Spinal cord (tissue), 10 donors: ENCODE results near the gene ZNF616. TPM values are rescaled to one million over a fixed set of nuclear protein-coding genes. Genes with fewer than 3 reads are reported as not detected.

ENCODE experiments used
- DNase-seq, 6 donors: peaks; one replicate each; pipeline versions ENCODE4 v3.0.0 to v3.0.0-alpha.2; 2013 to 2015; ENCODE audit warnings: low spot score in 6 of 6, low read depth in 4 of 6
- H3K27ac ChIP-seq: one replicate; pipeline ENCODE4 v1.5.1; 2013; ENCODE audit warnings: low read depth, low read length, control low read depth
- H3K27me3 ChIP-seq: one replicate; pipeline ENCODE4 v1.6.1; 2013; ENCODE audit warnings: low read length; ENCODE audit not compliant: control insufficient read depth, insufficient read depth
- H3K36me3 ChIP-seq: one replicate; pipeline ENCODE4 v1.6.1; 2013; ENCODE audit warnings: low read length; ENCODE audit not compliant: control insufficient read depth, insufficient read depth
- H3K4me1 ChIP-seq: one replicate; pipeline ENCODE4 v1.6.1; 2013; ENCODE audit warnings: low read length; ENCODE audit not compliant: control insufficient read depth, insufficient read depth
- H3K4me3 ChIP-seq: one replicate; pipeline ENCODE4 v1.5.1; 2013; ENCODE audit warnings: low read depth, low read length, control low read depth
- H3K9me3 ChIP-seq: one replicate; pipeline ENCODE4 v1.6.1; 2013; ENCODE audit warnings: low read length; ENCODE audit not compliant: control insufficient read depth, insufficient read depth
- WGBS: methylation state at CpG from one replicate; pipeline ENCODE4 v1.1.5; 2013; ENCODE audit warnings: missing lambda C conversion rate; ENCODE audit not compliant: insufficient coverage; 5-methylcytosine and 5-hydroxymethylcytosine counted together
- long read RNA-seq, 4 donors: transcript quantifications; one replicate each; lab custom pipeline, GENCODE V29; 2026
- polyA plus RNA-seq, 2 donors: library from polyadenylated mRNA; unstranded; fragments of 120-200 nt; gene quantifications; one replicate each; pipeline ENCODE4 v1.2.1, GENCODE V29; 2013; ENCODE audit not compliant: insufficient read length in 2 of 2
- total RNA-seq, 2 donors: library from RNA; depleted of rRNA in 1 of 2; stranded (reverse); fragments of 120-200 nt in 1 of 2; fragments of >200 nt in 1 of 2; gene quantifications; one replicate each; pipeline versions ENCODE4 v1.2.3 to v1.2.4, GENCODE V29; 2013 to 2014
- donor health status: healthy.

ZNF616 gene
- total RNA-seq (10 to 100 TPM; 16.9 to 18.0 TPM), polyA plus RNA-seq (10 to 100 TPM in 1 of 2 donors, 1 to 10 TPM in 1; 9.1 to 10.6 TPM)
- long read RNA-seq, donor 1, full-length matches to known transcripts: 1 of 1 reads
- long read RNA-seq, donor 1, partial matches to known transcripts: 0 of 1 reads
- long read RNA-seq, donor 1, other reads (novel, unspliced or antisense): 0 of 1 reads
- long read RNA-seq, donor 2, full-length matches to known transcripts: 1 of 1 reads
- long read RNA-seq, donor 2, partial matches to known transcripts: 0 of 1 reads
- long read RNA-seq, donor 2, other reads (novel, unspliced or antisense): 0 of 1 reads
- long read RNA-seq, donor 3, full-length matches to known transcripts: 1 of 1 reads
- long read RNA-seq, donor 3, partial matches to known transcripts: 0 of 1 reads
- long read RNA-seq, donor 3, other reads (novel, unspliced or antisense): 0 of 1 reads
- long read RNA-seq, donor 4, full-length matches to known transcripts: 1 of 1 reads
- long read RNA-seq, donor 4, partial matches to known transcripts: 0 of 1 reads
- long read RNA-seq, donor 4, other reads (novel, unspliced or antisense): 0 of 1 reads

DNA sequence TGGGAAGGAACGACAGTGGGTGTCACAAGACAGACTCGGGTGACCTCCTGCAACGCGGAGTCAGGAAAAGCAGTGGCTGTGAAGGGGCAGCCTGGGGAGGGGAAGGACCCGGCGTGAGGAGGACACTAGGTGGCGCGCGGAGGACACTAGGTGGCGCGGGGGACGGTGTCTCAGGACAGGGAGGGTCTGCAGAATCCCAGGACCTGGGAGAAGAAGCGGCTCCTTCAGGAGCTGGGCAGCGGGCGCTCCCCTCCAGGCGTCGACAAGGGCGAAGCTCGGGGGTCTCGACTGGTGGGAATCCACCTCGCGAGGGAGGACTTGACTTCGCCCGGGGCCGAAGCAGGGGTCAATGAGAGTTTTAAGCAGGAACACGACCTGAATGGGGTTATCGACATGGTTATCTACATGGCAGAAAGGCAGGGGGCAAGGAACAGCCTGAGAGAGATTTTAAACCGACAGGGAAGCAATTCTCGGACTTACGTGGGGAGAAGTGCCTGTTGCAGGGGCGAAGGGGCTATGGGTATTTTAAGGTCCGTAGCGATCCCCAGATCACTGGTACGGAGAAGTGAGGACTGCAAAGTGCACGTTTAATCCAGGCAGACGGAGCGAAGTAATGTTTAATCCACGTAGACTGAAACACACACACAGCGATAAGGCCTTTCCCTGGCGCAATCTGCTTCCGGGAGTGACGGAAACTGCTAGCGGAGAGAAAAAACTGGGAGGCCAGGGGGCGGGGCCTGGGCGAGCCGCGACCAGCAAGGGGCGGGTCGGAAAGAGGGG lies at the start of gene ZNF616:
Gene ZNF616, minus strand, starts transcription at position 687 of the 780 bp plus-strand sequence. CDS start 9,426 bp downstream, outside the sequence.
- no peaks in the 10 kb centered on the region for H3K27me3 ChIP-seq
- WGBS: under 1% methylated on average over 47 of the region's 49 CpGs
- peak within 1 kb of the TSS; percentile 94 for H3K27ac ChIP-seq
- H3K9me3 ChIP-seq: no peaks in the 10 kb centered on the region
- peak within 1 kb of the TSS; percentile 77 for H3K4me3 ChIP-seq
- peaks cover 3% of the 10 kb centered on the region for H3K4me1 ChIP-seq
- peak; percentile 71 to 98 (median 89) for DNase-seq
- no peaks in the 10 kb centered on the region for H3K36me3 ChIP-seq

GRCh38 chr19:52188822-52189734 lies 49.3 kb upstream of the ZNF616 start:
- H3K27ac ChIP-seq: peak overlapping the region; percentile 94
- no peaks in the 10 kb centered on the region for H3K9me3 ChIP-seq
- WGBS: under 1% methylated on average over 29 of the region's 32 CpGs
- peaks cover 12% of the 10 kb centered on the region for H3K36me3 ChIP-seq
- peaks cover 27% of the 10 kb centered on the region for H3K4me1 ChIP-seq
- H3K27me3 ChIP-seq: no peaks in the 10 kb centered on the region
- peak overlapping the region; percentile 48 for H3K4me3 ChIP-seq
- DNase-seq: peak in 4 of 6 donors; percentile 48 to 89 (median 56)

GRCh38 chr19:52187407-52187806 lies 47.7 kb upstream of the ZNF616 start:
- WGBS: no CpG with 5 or more reads among the region's 1 CpG
- Histone ChIP-seq H3K4me3 (no peak overlapping the region), H3K27me3 (no peaks in the 10 kb centered on the region), H3K27ac (no peak overlapping the region), H3K9me3 (no peaks in the 10 kb centered on the region), H3K4me1 (peaks cover 26% of the 10 kb centered on the region), H3K36me3 (peaks cover 5% of the 10 kb centered on the region)
- DNase-seq: no peak

DNA sequence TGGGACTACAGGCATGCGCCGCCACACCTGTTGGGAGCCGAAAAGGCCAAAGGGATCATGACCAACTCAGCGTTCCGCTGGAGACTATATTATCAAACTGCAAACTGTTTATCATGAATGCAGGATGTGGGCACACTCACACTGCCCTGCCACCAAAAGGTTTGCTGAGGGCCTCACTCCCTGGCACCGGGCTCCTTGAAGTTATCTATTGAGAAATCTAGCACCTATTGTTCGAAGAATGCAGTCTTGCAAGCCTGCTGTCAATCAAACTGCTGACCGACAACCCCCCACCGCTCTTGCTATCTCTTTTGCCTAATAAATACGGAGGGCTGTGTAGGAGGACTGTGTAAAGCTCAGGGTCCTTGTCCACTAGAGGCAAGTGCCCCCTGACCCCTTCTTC lies 36.8 kb upstream of the ZNF616 start:
- WGBS: 79% methylated on average over 6 of the region's 10 CpGs

GRCh38 chr19:52172347-52172746 lies 32.6 kb upstream of the ZNF616 start:
- no CpG with 5 or more reads among the region's 1 CpG for WGBS
- Histone ChIP-seq H3K36me3 (peaks cover 5% of the 10 kb centered on the region), H3K27me3 (no peaks in the 10 kb centered on the region), H3K27ac (no peak overlapping the region), H3K9me3 (no peaks in the 10 kb centered on the region), H3K4me3 (no peak overlapping the region), H3K4me1 (peaks cover 8% of the 10 kb centered on the region)
- no peak for DNase-seq

More for the DNA sequence above, 36.8 kb upstream of the ZNF616 start:
- Histone ChIP-seq H3K36me3 (no peaks in the 10 kb centered on the region), H3K9me3 (no peaks in the 10 kb centered on the region), H3K4me1 (peaks cover 3% of the 10 kb centered on the region), H3K27me3 (no peaks in the 10 kb centered on the region), H3K4me3 (no peak overlapping the region), H3K27ac (no peak overlapping the region)
- DNase-seq: no peak

DNA sequence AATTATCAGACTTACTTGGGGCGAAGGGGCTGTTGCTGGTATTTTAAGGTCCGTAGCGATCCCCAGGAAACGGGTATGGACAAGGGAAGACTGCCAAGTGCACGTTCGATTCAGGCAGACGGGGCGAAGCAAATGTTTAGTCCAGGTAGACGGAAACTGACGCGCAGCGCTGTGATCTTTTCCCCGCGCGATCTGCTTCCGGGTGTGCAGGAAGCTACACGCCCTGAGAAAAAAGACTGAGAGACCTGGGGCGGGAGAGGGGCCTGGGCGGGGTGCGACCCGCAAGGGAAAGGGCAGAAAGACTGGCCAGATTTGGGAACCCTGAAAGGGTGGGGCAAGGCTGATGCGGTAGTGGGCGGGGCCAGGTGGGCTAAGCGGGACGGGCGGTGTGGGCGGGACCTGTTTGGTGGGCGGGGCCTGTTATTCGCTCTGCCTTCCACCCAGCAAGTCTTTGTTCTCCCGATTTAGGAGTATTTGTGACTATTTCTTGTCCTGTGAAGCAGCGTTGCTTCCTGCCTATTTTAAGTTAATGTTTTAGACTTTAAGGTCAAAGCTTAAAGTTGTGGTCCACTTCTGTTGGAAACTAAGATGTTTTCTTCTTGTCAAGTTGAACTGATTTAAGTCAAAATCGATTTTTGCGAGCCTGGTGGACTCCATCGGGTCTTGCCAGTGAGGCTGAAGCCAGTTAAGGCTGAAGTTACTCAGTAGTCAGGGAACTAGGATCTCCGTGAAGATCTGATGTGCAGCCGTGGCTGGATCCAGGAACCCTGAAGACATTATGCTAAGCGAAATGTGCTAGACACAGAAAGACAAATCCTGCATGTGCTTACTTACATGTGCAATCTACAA lies 31.8 kb upstream of the ZNF616 start, which contains the start of gene ZNF836:
Gene ZNF836, minus strand, starts transcription at position 301 of the 849 bp plus-strand sequence. CDS start 3,549 bp downstream, outside the sequence.
- H3K4me3 ChIP-seq: peak within 1 kb of the TSS; percentile 84
- peaks cover 8% of the 10 kb centered on the region for H3K4me1 ChIP-seq
- no peaks in the 10 kb centered on the region for H3K9me3 ChIP-seq
- H3K27ac ChIP-seq: peak within 1 kb of the TSS; percentile 74
- peak; percentile 61 to 95 (median 70) for DNase-seq
- no peaks in the 10 kb centered on the region for H3K27me3 ChIP-seq
- WGBS: 6% methylated on average over 34 of the region's 37 CpGs
- H3K36me3 ChIP-seq: peaks cover 12% of the 10 kb centered on the region

DNA sequence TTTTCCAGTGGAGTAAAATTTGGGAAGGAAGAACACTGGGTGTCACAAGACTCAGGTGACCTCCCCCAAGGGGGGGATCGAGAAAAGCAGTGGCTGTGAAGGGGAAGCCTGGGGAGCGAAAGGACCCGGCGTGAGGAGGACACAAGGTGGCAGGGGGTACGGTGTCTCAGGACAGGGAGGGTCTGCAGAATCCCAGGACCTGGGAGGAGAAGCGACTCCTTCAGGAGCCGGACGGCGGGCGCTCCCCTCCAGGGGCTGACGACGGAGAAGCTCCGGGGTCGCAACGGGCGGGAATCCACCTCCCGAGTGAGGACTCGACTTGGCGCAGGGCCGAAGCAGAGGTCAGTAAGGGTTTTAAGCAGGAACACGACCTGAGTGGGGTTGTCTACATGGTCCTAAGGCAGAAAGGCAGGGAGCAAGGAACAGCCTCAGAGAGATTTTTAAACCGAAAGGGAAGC lies 31.2 kb upstream of the ZNF616 start:
- WGBS: under 1% methylated on average over 22 of the region's 22 CpGs
- DNase-seq: no peak

GRCh38 chr19:52170304-52170703 lies 30.6 kb upstream of the ZNF616 start:
- WGBS: 0% methylated on average over 5 of the region's 5 CpGs
- Histone ChIP-seq H3K4me3 (peak overlapping the region; percentile 84), H3K9me3 (no peaks in the 10 kb centered on the region), H3K4me1 (peaks cover 8% of the 10 kb centered on the region), H3K27me3 (no peaks in the 10 kb centered on the region), H3K27ac (peak overlapping the region; percentile 74), H3K36me3 (peaks cover 22% of the 10 kb centered on the region)
- DNase-seq: peak in 2 of 6 donors; percentile 4 to 9

More for the DNA sequence above, 31.2 kb upstream of the ZNF616 start:
- Histone ChIP-seq H3K4me3 (peak overlapping the region; percentile 84), H3K27ac (peak overlapping the region; percentile 74), H3K4me1 (peaks cover 8% of the 10 kb centered on the region), H3K9me3 (no peaks in the 10 kb centered on the region), H3K27me3 (no peaks in the 10 kb centered on the region), H3K36me3 (peaks cover 18% of the 10 kb centered on the region)
